Esophagus muscularis mucosa (tissue), 4 donors: ENCODE measurements around the gene RIN1. TPM values are rescaled to one million over a fixed set of nuclear protein-coding genes. Genes with fewer than 3 reads are reported as not detected.

ENCODE experiments used
- DNase-seq: peaks from one replicate; pipeline ENCODE4 v3.0.0-alpha.2; 2017; ENCODE audit errors: extremely low spot score
- H3K27ac ChIP-seq, 4 donors: fragments of 200-600 bp; sonication (generic); replicated peaks in 1 of 4; 1 replicate in 3 of 4; 2 replicates in 1 of 4; pipeline ENCODE4 v1.5.1; 2016 to 2019; ENCODE audit warnings: mild to moderate bottlenecking in 1 of 4
- H3K27me3 ChIP-seq, 4 donors: fragments of 200-600 bp; sonication (generic); one replicate each; pipeline versions ENCODE4 v1.5.1 to v1.6.0; 2016 to 2019
- H3K36me3 ChIP-seq, 4 donors: fragments of 200-600 bp; sonication (generic); one replicate each; pipeline ENCODE4 v1.5.1; 2016 to 2019
- H3K4me1 ChIP-seq, 4 donors: fragments of 200-600 bp; sonication (generic); one replicate each; pipeline ENCODE4 v1.5.1; 2016 to 2019
- H3K4me3 ChIP-seq, 4 donors: fragments of 200-600 bp; sonication (generic); 1 replicate in 2 of 4; 2 replicates in 2 of 4; pipeline ENCODE4 v1.5.1; 2016 to 2019; ENCODE audit warnings: mild to moderate bottlenecking in 4 of 4, moderate library complexity in 1 of 4
- H3K9me3 ChIP-seq, 4 donors: fragments of 200-600 bp; sonication (generic); 1 replicate in 3 of 4; 2 replicates in 1 of 4; pipeline ENCODE4 v1.5.1; 2016 to 2019
- EP300 ChIP-seq: sonication (generic); formaldehyde crosslinking; IDR thresholded peaks from one replicate; pipeline ENCODE4 v1.6.1; 2017; ENCODE audit warnings: antibody characterized with exemption
- POLR2A ChIP-seq: fragments of 450-650 bp; IDR thresholded peaks from one replicate; pipeline ENCODE4 v1.6.1; 2017; ENCODE audit warnings: antibody characterized with exemption, moderate library complexity, mild to moderate bottlenecking, low read depth
- POLR2AphosphoS5 ChIP-seq, 2 donors: sonication (generic); formaldehyde crosslinking; IDR thresholded peaks; one replicate each; pipeline ENCODE4 v1.6.1; 2017; ENCODE audit warnings: antibody characterized with exemption in 2 of 2
- WGBS: methylation state at CpG from one replicate; pipeline ENCODE4 v1.1.5; 2018; 5-methylcytosine and 5-hydroxymethylcytosine counted together
- intact Hi-C: fragments of 100-400 bp; cut with DNase I; formaldehyde crosslinking; loops from one replicate; pipeline ENCODE4 v1.15.1; 2023
- total RNA-seq, 4 donors: library from RNA; depleted of rRNA; stranded (reverse); fragments of >200 nt; gene quantifications; one replicate each; pipeline versions ENCODE4 v1.1.0 to v1.2.1, GENCODE V29; 2016
- TF ChIP-seq, protein P1 (sequence below), 3 experiments: fragments of 200-600 bp in 2 of 3; fragments of 450-650 bp in 1 of 3; sonication (generic) in 2 of 3; IDR thresholded peaks; one replicate each; pipeline ENCODE4 v1.5.1; 2017 to 2019; ENCODE audit warnings: antibody characterized with exemption in 3 of 3, mild to moderate bottlenecking in 2 of 3, moderate library complexity in 1 of 3

Gene RIN1
- total RNA-seq, 4 donors from 2014 or later = 3.1 to 6.6 (median 4.5) TPM

GRCh38 chr11:66371627-66372415 lies 35.6 kb upstream of the RIN1 start, which contains the start of gene SLC29A2:
Gene SLC29A2 (minus strand): TSS chr11:66371760. CDS start chr11:66371591, 169 bp downstream.
- no peak for TF ChIP-seq POLR2AphosphoS5 (IDR thresholded peaks at IDR 0.05)
- TF ChIP-seq POLR2A = no peak
- TF ChIP-seq, protein P1, sequence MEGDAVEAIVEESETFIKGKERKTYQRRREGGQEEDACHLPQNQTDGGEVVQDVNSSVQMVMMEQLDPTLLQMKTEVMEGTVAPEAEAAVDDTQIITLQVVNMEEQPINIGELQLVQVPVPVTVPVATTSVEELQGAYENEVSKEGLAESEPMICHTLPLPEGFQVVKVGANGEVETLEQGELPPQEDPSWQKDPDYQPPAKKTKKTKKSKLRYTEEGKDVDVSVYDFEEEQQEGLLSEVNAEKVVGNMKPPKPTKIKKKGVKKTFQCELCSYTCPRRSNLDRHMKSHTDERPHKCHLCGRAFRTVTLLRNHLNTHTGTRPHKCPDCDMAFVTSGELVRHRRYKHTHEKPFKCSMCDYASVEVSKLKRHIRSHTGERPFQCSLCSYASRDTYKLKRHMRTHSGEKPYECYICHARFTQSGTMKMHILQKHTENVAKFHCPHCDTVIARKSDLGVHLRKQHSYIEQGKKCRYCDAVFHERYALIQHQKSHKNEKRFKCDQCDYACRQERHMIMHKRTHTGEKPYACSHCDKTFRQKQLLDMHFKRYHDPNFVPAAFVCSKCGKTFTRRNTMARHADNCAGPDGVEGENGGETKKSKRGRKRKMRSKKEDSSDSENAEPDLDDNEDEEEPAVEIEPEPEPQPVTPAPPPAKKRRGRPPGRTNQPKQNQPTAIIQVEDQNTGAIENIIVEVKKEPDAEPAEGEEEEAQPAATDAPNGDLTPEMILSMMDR (IDR thresholded peaks at IDR 0.05) = no peak
- TF ChIP-seq EP300 = no peak
- WGBS = 1% methylated on average over 36 of the region's 72 CpGs
- Histone ChIP-seq H3K27ac (peak within 1 kb of the TSS; percentile 56 to 63 (median 60)), H3K36me3 (peaks cover 0 to 10% (median 0%) of the 10 kb centered on the region in 4 donors), H3K27me3 (peaks cover 0 to 26% (median 0%) of the 10 kb centered on the region in 4 donors), H3K9me3 (no peaks in the 10 kb centered on the region), H3K4me1 (peaks cover 21 to 30% (median 26%) of the 10 kb centered on the region in 4 donors), H3K4me3 (peak within 1 kb of the TSS; percentile 74 to 88 (median 84))
- intact Hi-C loops = no loop called here
- no peak for DNase-seq

DNA sequence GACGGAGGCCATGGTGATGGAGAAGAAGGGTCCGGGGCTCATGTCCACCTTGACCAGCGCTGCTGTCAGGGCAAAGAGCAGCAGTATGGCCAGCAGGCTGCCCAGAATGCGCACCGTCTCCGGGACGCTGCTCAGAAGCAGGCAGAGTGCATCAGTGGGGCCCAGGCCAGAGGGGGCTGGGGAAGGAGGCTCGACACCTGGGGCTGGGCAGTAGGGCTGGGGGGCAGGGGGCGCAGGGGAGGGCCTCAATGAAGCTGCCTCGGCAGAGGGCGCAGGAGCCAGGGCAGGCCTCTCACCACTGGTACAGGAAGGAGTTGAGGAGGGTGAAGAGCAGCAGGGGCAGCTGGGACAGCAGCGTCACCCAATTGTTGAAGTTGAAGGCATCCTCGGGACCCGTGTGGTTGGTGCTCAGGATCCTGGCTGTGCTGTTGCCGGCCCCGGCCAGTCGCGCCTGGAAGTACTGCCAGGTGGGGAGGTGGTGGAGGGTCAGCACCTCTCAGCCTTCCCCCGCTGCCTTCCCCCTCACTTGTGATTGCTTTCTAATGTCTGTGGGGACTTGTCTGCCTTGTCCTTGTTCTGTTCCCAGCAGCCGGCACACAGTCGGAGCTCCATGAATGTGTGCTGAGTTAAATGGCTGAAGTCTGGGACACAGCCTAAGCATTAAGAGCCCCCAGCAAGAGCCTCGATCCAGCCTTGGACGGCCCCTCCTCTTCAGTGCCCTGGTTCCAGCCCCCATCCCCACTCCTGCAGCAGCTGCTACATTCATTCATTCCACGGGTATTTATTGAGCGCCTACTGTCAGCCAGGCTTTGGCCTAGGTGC lies 33.0 kb upstream of the RIN1 start:
- intact Hi-C loops = no loop called here
- WGBS = 90% methylated on average over 17 of the region's 25 CpGs
- Histone ChIP-seq H3K4me1 (peaks cover 21 to 30% (median 26%) of the 10 kb centered on the region in 4 donors), H3K36me3 (peaks cover 0 to 15% (median 0%) of the 10 kb centered on the region in 4 donors), H3K9me3 (no peaks in the 10 kb centered on the region), H3K27me3 (peaks cover 0 to 20% (median 0%) of the 10 kb centered on the region in 4 donors), H3K27ac (no peak overlapping the region), H3K4me3 (no peak overlapping the region)
- DNase-seq = no peak
- TF ChIP-seq, protein P1 (IDR thresholded peaks at IDR 0.05) = no peak
- TF ChIP-seq POLR2AphosphoS5 (IDR thresholded peaks at IDR 0.05) (no peak), POLR2A (no peak), EP300 (no peak)

GRCh38 chr11:66368484-66368883 lies 32.2 kb upstream of the RIN1 start:
- Histone ChIP-seq H3K4me1 (peaks cover 21 to 30% (median 26%) of the 10 kb centered on the region in 4 donors), H3K27me3 (peaks cover 0 to 20% (median 0%) of the 10 kb centered on the region in 4 donors), H3K9me3 (no peaks in the 10 kb centered on the region), H3K27ac (no peak overlapping the region), H3K4me3 (no peak overlapping the region), H3K36me3 (peaks cover 0 to 15% (median 0%) of the 10 kb centered on the region in 4 donors)
- TF ChIP-seq POLR2A (no peak), POLR2AphosphoS5 (IDR thresholded peaks at IDR 0.05) (no peak), EP300 (no peak)
- TF ChIP-seq, protein P1 (IDR thresholded peaks at IDR 0.05) = no peak
- WGBS = 95% methylated on average over 4 of the region's 6 CpGs
- DNase-seq = no peak
- intact Hi-C loops = no loop called here

GRCh38 chr11:66367561-66368312 lies 31.5 kb upstream of the RIN1 start:
- Histone ChIP-seq H3K36me3 (peaks cover 0 to 15% (median 0%) of the 10 kb centered on the region in 4 donors), H3K4me3 (no peak overlapping the region), H3K9me3 (no peaks in the 10 kb centered on the region), H3K4me1 (peaks cover 21 to 30% (median 27%) of the 10 kb centered on the region in 4 donors), H3K27ac (no peak overlapping the region), H3K27me3 (peaks cover 0 to 20% (median 0%) of the 10 kb centered on the region in 4 donors)
- 85% methylated on average over 12 of the region's 15 CpGs for WGBS
- no peak for TF ChIP-seq POLR2A
- TF ChIP-seq, protein P1 (IDR thresholded peaks at IDR 0.05) = no peak
- no peak for TF ChIP-seq EP300
- no peak for TF ChIP-seq POLR2AphosphoS5 (IDR thresholded peaks at IDR 0.05)
- no peak for DNase-seq
- intact Hi-C loops = no loop called here
